ENCODE results near the gene ESRRG.
"Not testable (repeated sequence)": the region's sequence is repeated elsewhere in the genome, so short reads cannot be mapped to it uniquely, and the experiment has no call there.

Gene ESRRG

DNA sequence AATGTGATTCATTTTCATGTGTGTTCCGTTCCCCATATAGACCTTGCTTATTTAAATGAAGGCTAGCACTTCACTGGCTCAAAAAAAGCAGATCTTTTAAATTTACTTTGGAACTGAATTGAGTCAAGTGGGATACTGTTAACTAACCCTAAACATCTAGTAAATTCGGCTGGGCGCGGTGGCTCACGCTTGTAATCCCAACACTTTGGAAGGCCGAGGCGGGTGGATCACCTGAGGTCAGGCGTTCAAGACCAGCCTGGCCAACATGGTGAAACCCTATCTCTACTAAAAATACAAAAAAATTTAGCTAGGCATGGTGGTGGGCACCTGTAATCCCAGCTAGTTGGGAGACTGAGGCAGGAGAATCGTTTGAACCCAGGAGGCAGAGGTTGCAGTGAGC, 19.2 kb downstream of the ESRRG start:
- not testable (repeated sequence) for DNase-seq

DNA sequence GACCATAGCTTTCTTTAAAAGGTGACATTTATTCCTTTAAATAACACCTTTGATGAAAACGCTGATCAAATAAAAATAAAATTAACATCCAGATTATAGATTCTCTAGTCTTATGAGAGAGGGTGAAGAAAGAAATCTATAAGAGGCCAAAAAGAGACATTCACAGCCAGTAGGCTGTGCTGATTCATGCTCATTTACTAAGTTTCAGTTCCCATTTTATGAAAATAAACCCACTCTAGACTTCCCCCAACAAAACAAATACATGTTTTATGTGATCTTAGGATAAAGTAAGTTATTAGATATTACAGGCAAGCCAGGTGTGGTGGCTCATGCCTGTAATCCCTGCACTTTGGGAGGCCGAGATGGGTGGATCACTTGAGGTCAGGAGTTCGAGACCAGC, 21.1 kb downstream of the ESRRG start:
- DNase-seq = no peak

DNA sequence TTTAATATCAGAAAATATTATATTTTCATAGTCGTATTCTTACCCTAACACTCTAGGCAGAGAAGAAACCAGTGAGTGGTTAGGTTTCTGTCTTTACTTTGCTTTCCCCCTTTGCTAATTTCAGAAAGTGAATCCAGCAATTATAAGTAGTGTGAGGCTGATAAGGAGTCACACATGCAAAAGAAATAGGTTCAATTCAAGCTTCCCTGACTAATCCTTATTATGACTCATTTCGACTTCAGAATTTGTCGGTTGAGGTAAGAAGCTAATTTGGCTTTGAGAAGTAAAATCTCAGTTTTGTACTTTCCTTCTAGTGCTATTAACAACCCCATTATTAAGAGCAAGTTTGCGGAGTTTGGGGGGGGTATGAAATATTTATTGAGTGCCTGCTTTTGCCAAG, 22.4 kb downstream of the ESRRG start:
- no peak for DNase-seq

DNA sequence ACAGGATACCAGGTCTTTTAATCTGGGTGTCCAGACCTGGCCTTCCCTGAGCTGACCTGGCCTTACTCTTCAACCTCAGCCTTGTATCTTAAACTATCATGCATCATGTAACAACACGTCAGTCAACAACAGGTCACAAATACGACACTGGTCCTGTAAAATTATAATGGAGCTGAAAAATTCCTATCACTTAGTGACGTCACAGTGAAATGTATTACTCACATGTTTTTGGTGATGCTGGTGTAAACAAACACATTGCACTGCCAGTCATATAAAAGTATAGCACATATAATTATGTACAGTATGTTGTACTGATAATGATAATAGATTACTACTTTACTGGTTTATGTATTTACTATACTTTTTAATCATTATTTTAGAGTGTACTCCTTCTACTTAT, 31.5 kb downstream of the ESRRG start:
- DNase-seq = no peak

DNA sequence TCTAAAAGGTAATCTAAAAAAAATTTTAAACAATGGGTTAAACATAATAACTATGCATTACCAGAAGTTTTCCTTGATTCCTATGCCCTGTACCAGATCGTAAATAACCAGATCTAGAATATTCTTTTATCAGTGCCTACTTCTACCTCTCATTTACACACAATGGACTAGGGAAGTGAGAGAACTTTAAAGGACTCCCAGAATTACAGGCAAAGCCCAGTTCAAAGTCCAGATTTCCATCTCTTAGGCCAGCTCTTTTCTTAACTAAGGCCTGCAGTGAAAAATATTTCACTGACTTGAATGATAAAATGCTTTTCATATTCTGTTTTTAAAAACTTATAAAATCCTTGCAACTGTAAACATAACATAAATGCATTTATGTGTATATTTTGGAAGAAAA, 32.6 kb downstream of the ESRRG start:
- DNase-seq = no peak

DNA sequence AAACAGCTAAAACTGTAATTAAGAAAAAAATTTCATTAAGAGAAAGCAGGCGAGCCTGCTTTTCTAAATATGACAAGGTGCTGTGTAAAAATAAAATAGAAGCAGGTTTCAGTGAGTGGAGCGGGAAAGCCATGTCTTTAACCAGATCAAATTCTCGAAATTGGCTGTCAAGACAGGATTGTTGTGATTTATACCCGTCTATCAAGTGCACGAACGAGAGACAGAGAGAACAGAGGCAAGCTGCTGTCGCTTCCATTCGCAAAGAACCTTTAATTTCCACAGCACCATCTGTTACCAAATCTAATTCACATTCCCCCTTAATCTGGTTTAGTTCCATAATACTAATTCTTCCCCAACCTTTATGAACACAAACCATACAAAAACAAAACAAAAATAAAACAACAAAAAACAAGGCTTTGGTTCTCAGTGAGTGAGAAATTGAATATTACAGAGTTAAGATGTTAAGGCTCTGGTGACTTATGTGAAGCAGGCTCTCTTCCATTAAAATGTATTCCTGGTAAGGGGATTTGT, 35.0 kb downstream of the ESRRG start:
- no peak for DNase-seq

DNA sequence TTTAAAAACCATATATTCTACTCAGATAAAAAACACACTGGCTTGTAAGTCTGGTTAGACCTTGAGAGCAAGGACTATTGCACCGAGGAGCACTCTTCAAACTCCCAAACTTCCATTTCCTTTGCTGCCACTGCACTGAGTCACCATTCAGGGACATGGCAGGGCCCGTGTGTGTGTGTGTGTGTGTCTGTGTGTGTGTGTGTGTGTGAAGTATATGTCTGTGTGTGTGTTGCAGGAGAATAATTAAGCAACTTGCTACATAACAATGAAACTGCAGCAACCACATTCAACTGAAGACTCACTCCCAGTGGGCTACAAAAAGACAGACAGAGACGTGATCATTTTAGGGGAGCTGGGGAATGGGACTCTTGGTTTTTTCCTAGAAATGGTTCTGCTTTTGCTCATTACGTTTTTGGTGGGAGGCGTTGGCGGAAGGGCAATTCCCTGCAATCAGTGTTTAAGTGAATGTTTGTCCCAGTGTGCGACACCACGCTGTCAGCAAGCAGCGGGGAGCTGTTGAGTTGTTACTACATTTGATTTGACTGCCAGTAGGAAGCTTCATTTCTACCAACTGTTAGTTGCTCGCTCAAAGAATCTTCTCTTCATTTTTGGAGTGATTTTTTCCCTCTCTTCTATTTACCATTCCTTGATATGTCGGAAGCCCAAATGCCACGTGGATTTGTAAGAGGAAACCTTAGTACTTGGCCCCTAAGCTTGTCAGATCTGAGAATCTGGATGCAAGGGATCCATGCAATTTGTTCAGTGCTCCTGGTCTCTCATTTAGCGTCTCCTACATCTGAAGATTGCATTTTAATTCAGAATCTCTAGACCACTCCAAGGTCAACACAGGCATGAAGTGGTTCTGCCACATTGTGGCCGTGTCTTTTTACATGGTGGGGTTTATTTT, 36.1 kb downstream of the ESRRG start:
- no peak for DNase-seq

DNA sequence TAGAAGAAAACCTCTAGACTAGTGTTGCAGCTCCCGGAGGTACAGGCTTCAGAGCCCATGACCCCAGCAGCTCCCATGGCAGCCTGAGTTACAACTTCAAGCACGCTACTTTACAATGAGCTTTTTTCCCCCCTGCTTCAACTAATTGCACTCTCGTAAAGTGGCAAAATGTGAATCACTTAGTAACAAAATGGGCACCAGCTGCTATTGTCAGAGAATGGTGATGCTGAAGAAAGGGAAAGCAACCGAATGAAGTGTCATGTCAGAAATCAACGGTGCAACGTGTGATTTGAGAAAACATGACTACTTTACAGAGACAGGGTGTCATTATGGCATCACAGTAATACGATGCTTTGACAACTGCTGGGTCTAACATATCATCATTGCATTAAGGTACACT, 40.5 kb downstream of the ESRRG start:
- no peak for DNase-seq

DNA sequence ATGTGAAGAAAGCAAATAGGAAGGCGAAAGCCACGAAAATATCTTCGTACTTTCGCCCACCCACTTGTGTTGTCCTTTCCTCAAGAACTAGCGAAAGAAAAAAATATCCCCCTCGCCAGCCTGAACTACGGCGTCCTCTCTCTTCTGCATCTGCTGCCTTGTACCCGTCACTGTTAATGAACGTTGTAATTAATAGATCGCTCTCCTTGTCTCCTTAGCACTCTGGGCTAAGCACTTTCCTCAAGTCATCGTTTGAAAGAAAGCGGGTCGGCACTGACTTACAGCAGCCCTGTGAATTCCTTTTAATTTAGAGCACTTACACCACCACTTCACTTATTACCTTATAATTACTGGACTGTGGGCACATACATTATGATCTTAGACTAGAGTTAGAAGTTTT, 44.1 kb downstream of the ESRRG start:
- DNase-seq = no peak

DNA sequence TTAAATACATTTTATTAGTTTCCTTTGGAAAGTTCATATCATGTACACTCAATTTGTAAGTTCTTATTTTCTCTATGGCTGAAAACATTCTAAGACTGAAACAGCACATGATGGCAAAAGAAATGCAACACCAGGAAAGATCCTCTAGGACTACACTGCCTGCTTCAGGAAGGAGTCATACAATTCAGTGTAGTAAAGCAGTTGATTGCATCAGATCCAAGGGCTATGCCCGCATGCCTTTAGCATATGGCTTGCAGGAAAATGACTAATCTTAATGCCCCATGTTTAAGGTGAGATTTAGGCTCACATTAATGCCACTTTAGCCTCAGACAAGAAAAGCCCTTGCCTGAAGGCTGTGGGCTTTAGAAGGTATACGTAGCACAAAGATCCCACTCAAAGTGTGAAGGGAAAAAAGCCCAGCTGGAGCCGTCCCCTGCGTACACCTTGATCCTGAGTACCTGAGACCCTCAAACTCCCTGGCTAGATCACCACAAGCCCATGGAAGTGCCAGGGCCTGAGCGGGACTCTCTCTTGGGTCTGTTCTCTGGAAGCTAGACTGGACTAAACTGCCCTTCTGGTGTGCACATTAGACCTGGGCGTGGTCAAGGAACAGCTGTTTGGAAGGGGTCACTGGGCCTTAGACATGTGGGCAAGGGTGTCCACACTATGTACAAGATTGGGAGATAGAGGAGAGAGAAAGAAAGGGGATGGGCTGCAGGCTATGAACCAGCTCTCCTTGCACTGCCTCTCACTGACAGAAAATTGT, 52.9 kb downstream of the ESRRG start:
- no peak for DNase-seq

DNA sequence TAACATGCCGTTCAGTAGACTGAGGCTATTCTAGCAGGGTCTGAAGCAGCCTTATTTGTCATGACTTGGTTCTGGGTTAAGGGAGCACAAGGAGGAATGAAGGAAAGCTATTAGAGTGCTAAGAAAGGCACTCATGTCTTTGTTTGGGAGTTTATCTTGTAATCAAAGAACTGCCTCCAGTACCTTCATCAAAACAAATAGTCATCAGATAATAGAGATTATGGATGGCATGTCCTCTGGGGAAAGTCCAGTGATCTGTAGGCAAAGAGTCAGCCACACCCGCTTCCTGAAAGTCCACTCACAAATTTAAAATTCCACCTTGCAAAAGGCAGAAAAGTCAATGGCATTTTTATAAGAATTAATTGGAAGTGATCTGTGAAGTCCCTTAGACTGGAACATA, 56.8 kb downstream of the ESRRG start:
- no peak for DNase-seq

DNA sequence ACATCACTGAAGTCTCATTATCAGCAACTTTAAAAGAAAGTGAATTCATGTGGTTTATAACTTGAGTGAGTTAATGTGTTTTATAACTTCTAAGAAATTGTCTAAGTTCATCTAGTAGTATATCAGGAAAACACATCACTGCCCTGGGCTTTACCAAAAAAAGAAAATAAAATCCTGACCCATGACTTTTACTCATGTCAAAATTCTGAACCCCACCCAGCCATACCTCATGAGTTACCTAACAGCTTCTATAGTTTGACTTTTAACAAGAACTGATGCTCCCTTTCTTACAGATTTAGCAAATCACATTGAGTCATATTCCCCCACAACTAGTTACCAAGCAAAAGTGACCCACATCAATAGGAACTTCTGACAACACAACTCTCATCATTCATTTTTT, 57.4 kb downstream of the ESRRG start:
- DNase-seq = no peak

DNA sequence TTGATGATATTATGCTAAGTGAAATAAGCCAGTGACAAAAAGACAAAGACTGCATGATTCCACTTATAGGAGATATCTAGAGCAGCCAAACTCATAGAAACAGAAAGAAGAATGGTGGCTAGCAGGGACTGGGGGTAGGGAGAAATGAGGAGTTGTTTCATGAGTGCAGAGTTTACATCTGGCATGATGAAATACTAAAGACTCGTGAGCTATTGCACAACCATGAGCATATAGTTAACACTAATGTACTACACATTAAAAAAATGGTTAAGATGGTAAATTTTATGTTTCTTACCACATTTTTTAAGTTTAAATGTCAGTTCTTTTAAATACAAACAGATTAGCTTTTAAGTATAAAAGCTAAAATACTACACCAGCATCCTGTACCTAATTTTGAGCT, 57.8 kb downstream of the ESRRG start:
- no peak for DNase-seq

DNA sequence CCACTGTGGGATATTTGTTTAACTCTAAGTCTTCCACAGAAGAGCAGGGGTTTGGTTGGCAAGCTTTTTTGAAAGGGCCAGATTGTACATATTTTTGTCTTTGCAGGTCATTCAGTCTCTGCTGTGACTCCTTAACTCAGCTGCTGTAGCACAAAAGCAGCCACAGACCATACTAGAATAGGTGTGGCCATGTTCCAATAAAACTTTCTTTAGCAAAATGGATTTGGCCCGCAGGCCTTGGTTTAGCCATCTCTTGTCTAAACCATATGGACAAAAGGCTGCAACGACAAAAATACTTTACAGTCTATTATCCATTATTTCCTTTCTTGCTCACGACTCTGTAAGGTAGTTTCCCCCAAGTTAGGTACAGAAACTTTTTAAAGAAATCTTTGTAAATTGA, 60.5 kb downstream of the ESRRG start:
- no peak for DNase-seq

DNA sequence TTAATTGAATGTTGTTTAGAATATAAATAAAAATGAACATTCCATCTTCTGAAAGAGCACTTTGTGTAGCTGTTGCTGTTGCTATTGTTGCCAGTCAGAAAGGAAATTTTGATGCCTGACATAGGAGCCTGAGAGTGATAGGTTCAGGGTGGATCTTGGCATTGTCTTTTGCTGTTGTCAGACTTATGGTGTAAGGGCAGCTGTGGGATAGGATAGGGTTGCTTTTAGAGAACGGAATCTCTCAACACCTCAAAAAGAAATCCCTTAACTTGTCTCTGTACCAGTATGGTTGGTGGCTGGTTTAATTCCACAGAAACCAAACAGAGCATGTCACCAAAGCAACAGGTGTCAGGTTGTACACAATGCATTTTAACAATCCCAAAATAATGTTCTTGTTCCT, 62.7 kb downstream of the ESRRG start:
- DNase-seq = no peak

DNA sequence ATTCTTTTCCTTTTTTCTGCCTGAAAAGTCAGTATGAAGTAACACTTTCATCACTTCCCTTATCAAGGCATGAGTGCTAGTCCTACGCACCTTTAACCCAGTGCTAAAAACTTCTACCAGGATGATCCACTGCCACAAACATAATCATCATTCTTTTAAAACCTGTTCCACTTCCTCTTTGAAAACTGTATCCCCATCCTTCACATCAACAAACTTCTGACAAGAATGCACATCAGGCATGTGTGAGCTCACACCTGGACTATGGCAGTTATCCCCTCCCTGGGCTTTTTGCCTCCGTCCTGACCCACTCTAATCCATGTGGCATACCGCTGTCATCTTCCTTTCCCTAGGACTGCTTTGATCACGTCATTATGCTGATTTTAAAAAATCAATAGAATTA, 70.2 kb downstream of the ESRRG start:
- DNase-seq = no peak

DNA sequence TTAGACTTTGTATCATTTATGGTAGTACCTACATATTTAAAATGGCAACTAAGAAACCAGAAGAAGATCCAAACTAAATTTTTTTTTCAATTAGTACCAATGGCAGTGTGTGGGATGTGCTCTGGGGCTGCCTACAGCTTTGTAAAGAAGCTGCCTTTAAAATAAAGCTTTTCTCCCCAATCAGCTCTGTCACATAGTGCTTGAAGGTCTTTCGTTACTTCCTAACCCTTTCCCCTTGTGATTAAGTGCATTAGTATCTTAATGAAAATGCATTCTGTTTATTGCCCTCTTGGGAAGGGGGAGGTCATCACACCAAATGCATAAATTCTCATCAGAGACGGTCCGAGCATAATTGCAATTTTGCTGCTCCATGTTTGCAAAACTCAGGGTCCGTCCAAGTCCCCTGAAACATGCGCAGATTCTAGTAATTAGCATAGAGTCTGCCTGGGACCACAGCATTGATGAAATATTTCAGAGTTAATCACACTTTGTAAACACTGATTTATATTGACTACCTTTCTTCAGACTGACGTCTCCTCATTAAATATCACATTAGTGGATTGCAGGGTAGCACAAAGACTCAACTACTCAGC, 71.3 kb downstream of the ESRRG start:
- DNase-seq = no peak

DNA sequence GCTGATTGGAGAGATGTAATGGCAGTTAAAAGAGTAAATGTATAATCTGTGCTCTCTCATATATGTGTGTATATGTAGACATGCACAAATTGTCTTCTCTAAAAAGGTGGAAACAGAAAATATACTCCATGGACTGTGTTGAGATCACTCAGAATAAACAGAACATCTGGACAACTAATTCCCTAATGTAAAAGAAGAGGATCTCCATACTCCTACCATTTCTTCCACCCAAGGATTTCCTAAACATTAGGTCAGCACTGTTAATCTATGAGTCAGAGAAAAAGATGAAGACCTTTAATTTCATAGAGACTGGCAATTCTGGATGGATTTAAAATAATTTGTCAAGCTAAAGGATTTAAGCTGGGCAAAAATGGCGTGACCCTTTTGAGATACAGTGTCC, 80.1 kb downstream of the ESRRG start:
- no peak for DNase-seq

DNA sequence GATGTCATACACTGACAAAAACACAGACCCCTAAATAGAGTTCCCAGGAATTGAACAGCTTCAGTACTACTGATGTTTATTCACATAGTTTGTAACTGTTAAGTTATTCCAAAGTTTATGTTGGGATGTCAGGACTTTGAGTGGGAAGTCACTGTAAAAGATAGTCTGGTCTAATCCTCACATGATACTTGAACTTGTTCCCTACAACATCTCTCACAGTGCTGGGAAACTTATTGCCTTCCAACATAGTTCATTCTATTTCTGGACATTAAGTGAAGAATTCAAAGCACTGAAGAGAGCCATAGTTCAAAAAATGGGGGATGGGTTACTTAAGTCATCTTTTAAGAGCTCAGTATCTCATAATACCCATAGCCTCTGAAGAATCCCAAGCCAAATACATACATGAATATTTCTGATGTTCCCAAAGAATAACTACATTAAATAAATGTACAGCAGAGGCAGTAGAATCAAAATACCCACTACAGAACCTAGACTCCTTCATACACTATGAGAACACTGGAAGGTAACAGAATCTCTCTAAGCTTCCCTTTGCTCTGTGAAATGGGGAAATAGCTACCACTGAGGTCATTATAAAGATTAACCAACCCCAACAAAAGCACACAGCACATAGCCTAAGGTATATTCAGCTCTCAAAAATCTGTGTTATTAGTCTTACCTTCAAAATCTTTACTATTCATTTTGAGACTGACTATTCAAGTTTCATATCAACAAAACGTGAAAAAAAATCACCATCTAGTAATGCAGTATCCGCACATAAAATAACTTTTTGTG, 81.4 kb downstream of the ESRRG start:
- DNase-seq = no peak

DNA sequence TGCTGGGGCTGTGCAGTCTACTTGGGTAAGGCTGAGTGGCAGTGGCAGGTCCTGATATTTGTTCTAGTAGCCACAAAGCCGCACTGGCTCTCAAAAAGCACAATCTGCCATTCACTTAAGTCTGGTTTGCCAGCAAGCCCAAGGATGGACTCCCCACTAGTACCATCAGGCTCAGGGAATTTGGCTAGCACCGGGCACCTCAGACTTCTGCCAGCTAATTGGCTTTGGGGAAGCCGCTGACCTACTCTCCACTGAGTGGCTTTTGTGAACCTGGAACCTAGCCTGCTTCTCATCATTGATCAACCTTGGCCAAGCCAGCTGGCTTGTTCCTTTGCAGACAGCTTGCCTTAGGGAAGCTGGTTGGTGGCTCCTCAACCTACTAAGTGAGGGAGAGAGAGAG, 83.1 kb downstream of the ESRRG start:
- no peak for DNase-seq

DNA sequence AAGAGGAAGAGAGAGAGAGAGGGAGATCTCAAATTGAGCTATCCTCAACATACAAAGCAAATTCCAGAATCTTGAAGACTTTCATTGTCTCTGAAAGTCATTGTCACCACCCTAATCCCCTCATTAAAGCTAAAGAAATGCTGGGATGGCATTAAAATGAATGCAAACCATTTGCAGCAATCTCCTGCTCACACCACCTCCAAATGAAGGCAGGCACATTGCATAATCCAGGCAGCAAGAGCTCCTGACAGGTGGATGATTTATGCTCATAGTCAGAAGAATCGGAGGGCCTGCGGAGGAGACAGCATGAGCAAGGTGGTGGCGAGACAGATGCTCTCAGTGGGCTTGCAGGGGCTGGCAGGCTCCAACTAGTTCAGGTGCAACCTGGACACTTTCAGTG, 90.2 kb downstream of the ESRRG start:
- no peak for DNase-seq

DNA sequence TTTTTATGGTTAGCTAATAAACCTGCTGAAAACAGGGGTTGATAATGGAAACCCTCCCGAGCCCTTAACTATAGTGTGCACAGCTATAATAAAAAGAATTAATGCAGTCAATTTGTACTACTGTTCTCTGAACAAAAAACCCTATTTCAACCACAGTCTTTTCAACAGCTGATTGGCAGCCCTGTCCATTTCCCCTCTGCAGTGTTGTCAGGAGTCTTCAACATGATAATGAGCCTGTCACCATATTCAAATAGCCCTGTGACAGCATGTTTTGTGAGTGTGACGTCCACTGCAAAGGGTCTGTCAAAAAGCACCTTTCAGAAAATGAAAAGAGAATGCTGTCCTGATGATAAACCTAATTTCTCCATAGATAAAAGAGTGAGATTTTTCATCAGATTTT, 92.7 kb downstream of the ESRRG start:
- DNase-seq = no peak

DNA sequence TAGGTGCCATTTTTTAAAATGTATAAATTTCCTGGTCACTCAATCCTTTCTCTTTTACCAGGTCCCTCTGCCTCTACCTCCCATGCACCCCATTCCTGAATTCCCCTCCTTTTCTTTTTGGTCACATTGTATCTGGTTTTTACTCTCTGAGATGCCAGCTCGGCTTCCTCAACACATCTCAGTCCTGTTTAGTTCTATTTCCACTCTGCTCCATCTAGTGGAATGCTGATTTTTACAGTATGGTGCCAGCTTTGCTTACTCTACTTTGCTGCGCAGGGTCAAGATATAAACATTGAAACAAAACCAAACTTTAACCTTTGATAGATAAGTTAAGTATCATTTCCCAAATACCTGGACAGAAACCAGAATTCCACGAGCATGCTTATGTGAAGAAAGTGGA, 96.0 kb downstream of the ESRRG start:
- DNase-seq = no peak
